OCI-LY7 (cell line): ENCODE data around the gene PNMA8B.

ENCODE experiments used
- CTCF ChIP-seq: fragments of 200-600 bp; sonication (generic); conservative IDR thresholded peaks from 2 replicates; pipeline ENCODE4 v1.5.1; 2014; ENCODE audit warnings: mild to moderate bottlenecking, antibody characterized with exemption, low read length, moderate library complexity, mixed read lengths
- EZH2phosphoT487 ChIP-seq: fragments of 200-600 bp; sonication (generic); IDR thresholded peaks from 2 replicates; pipeline ENCODE4 v1.6.1; 2018; ENCODE audit warnings: low read depth, borderline replicate concordance, mild to moderate bottlenecking, mixed run types, antibody characterized with exemption, low read length, moderate library complexity, mixed read lengths

DNA sequence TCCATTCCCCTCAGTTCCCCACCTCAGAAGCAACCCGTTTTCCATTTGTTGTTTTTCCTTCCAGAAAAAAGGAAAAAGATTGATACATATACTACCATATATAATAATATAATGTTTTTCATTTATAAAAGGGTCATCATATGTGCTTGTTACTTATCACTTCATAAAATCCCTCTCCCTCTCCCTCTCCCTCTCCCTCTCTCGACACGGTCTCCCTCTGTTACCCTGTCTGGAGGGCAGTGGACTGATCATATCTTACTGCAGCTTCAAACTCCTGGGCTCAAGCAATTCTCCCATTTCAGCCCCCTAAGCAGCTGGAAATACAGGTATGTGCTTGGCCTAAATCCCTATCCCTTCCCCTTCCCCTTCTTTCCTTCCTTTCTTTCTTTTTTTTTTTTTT lies 41.4 kb downstream of the PNMA8B start:
- no peak for TF ChIP-seq CTCF
- TF ChIP-seq EZH2phosphoT487, result no peak
